D721Med (cell line): ENCODE results near the gene PIMREG.

Source experiments
- DNase-seq: peaks from one replicate; pipeline ENCODE4 v3.0.0; 2011; ENCODE audit warnings: low spot score; ENCODE audit not compliant: insufficient read length
- FAIRE-seq: peaks from 2 replicates; lab custom pipeline; 2011; peaks lifted over from hg19 to GRCh38; lab: Jason Lieb, UNC
- TF ChIP-seq, protein P1 (sequence below): IDR thresholded peaks from 2 replicates; pipeline ENCODE4 v1.5.1; 2012; ENCODE audit warnings: mild to moderate bottlenecking, control low read depth; ENCODE audit not compliant: insufficient read depth; ENCODE audit errors: missing control alignments

Gene PIMREG

GRCh38 chr17:6496640-6497441 is 52.6 kb downstream of the PIMREG start:
- DNase-seq: no peak
- no peak for FAIRE-seq

GRCh38 chr17:6497496-6498221 is 53.4 kb downstream of the PIMREG start:
- no peak for FAIRE-seq
- DNase-seq: no peak
- TF ChIP-seq, protein P1, sequence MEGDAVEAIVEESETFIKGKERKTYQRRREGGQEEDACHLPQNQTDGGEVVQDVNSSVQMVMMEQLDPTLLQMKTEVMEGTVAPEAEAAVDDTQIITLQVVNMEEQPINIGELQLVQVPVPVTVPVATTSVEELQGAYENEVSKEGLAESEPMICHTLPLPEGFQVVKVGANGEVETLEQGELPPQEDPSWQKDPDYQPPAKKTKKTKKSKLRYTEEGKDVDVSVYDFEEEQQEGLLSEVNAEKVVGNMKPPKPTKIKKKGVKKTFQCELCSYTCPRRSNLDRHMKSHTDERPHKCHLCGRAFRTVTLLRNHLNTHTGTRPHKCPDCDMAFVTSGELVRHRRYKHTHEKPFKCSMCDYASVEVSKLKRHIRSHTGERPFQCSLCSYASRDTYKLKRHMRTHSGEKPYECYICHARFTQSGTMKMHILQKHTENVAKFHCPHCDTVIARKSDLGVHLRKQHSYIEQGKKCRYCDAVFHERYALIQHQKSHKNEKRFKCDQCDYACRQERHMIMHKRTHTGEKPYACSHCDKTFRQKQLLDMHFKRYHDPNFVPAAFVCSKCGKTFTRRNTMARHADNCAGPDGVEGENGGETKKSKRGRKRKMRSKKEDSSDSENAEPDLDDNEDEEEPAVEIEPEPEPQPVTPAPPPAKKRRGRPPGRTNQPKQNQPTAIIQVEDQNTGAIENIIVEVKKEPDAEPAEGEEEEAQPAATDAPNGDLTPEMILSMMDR: no peak

More at GRCh38 chr17:6496640-6497441, 52.6 kb downstream of the PIMREG start:
- TF ChIP-seq, protein P1: no peak

DNA sequence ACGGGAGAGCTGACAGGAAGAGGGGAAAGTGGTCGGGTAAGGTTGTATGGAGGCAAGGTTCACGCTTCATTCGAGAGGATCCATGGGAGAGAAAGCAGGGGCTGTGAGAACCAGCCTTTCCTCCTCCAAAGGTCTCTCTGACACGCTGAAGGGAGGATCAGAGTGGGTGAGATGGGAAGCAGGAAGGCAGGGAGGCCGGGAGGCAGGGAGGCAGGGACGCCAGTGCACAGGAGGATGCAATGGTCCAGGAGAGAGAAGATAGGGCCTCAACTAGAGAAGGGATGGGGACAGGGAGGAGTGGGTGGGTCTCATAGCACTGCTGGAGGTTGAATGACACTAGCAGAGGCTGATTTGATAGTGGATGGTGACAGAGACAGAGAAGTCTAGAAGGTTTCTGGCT is 54.1 kb downstream of the PIMREG start:
- TF ChIP-seq, protein P1: no peak
- FAIRE-seq (no peak), DNase-seq (no peak)

DNA sequence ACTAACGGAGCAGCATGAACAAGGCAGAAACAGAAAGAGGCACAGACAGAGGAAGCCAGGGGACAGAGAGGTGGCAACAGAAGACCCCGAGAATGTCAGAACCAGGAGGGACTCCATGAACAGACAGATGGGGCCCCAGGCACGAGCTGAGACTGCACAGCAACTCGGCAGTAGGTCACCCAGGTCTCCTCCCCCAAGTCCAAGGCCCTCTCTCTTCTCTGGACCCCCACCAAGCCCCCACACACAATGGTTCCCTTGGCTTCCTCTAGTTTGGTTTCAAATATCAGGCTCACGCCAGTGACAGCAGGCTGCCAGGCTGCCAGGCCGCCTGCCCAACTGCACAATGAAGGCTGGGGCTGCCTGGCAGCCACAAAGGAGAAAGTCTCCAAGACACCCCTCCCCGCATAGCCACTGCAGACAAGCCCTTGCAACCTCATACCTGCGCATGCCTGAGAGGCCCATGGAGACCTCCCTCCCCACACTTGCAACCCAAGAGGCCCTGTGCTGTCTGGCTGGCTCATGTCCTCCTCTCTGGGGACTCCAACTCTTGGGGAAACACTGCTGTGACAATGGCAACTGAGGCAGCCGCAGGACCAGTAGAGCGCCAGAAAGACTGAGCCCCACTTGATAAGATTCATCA is 54.8 kb downstream of the PIMREG start:
- TF ChIP-seq, protein P1: no peak
- no peak for DNase-seq
- FAIRE-seq: no peak
